HepG2 (cell line): Measurements from ENCODE around the gene KAZALD1. TPM values are rescaled to one million over a fixed set of nuclear protein-coding genes. Genes with fewer than 3 reads are reported as not detected.

Experiments used
- GATAD1 ChIP-seq: IDR thresholded peaks from 2 replicates; pipeline ENCODE4 v1.6.1; 2016; ENCODE audit warnings: missing genetic modification reagents, missing compliant biosample characterization
- GMEB1 ChIP-seq: sonication (generic); formaldehyde crosslinking; IDR thresholded peaks from 2 replicates; pipeline ENCODE4 v1.5.1; 2020; ENCODE audit warnings: missing genetic modification reagents, mild to moderate bottlenecking, borderline replicate concordance
- HOMEZ ChIP-seq: IDR thresholded peaks from 2 replicates; pipeline ENCODE4 v1.6.1; 2016; ENCODE audit warnings: low read depth
- IRF2 ChIP-seq: IDR thresholded peaks from 2 replicates; pipeline ENCODE4 v1.6.1; 2018; ENCODE audit warnings: missing genetic modification reagents, missing compliant biosample characterization
- KDM2A ChIP-seq: sonication (generic); formaldehyde crosslinking; IDR thresholded peaks from 2 replicates; pipeline ENCODE4 v1.4.0; 2020; ENCODE audit warnings: low read depth, missing genetic modification reagents, borderline replicate concordance
- MLX ChIP-seq: IDR thresholded peaks from 2 replicates; pipeline ENCODE4 v1.6.1; 2016
- MXI1 ChIP-seq: IDR thresholded peaks from 3 replicates; pipeline ENCODE4 v1.6.1; 2012; ENCODE audit warnings: low read depth, low read length, inconsistent platforms, borderline replicate concordance
- NR2F1 ChIP-seq, 2 experiments: fragments of 450-650 bp in 1 of 2; formaldehyde crosslinking in 1 of 2; IDR thresholded peaks; 2 replicates each; pipeline versions ENCODE4 v1.5.0 to v1.6.1; 2016 to 2020; ENCODE audit warnings: mild to moderate bottlenecking in 1 of 2, missing compliant biosample characterization in 1 of 2, missing genetic modification reagents in 1 of 2, moderate library complexity in 1 of 2
- NRL ChIP-seq: sonication (generic); formaldehyde crosslinking; IDR thresholded peaks from 2 replicates; pipeline ENCODE4 v1.5.0; 2020; ENCODE audit warnings: missing genetic modification reagents, mild to moderate bottlenecking, moderate library complexity, borderline replicate concordance
- PHF5A ChIP-seq: IDR thresholded peaks from one replicate; pipeline ENCODE4 v1.6.1; 2018; ENCODE audit warnings: low read depth, missing genetic modification reagents; ENCODE audit not compliant: unreplicated experiment
- RXRB ChIP-seq: IDR thresholded peaks from 2 replicates; pipeline ENCODE4 v1.6.1; 2016; ENCODE audit warnings: borderline replicate concordance, missing genetic modification reagents, missing compliant biosample characterization
- SALL2 ChIP-seq: sonication (generic); formaldehyde crosslinking; IDR thresholded peaks from 2 replicates; pipeline ENCODE4 v1.8.1; 2023; ENCODE audit warnings: mild to moderate bottlenecking, missing genetic modification reagents, inconsistent platforms
- SOX6 ChIP-seq, 2 experiments: fragments of 450-650 bp in 1 of 2; sonication (generic) in 1 of 2; formaldehyde crosslinking in 1 of 2; IDR thresholded peaks; 2 replicates each; pipeline versions ENCODE4 v1.4.0 to v1.6.1; 2017 to 2020; ENCODE audit warnings: antibody characterized with exemption in 1 of 2, mild to moderate bottlenecking in 1 of 2, missing genetic modification reagents in 1 of 2
- TFAP4 ChIP-seq: sonication (generic); IDR thresholded peaks from 2 replicates; pipeline ENCODE4 v1.6.1; 2016; ENCODE audit warnings: low read depth, borderline replicate concordance
- ZFAT ChIP-seq: sonication (generic); formaldehyde crosslinking; conservative IDR thresholded peaks from 2 replicates; pipeline ENCODE4 v1.8.1; 2023; ENCODE audit warnings: missing genetic modification reagents, inconsistent platforms
- ZFP37 ChIP-seq: sonication (generic); formaldehyde crosslinking; IDR thresholded peaks from 2 replicates; pipeline ENCODE4 v1.4.0; 2020; ENCODE audit warnings: missing genetic modification reagents, borderline replicate concordance
- ZGPAT ChIP-seq: IDR thresholded peaks from 2 replicates; pipeline ENCODE4 v1.6.1; 2016; ENCODE audit warnings: mild to moderate bottlenecking
- ZMYM4 ChIP-seq: sonication (generic); formaldehyde crosslinking; IDR thresholded peaks from 2 replicates; pipeline ENCODE4 v1.8.1; 2023; ENCODE audit warnings: mild to moderate bottlenecking, missing genetic modification reagents
- ZNF20 ChIP-seq: sonication (generic); formaldehyde crosslinking; IDR thresholded peaks from 2 replicates; pipeline ENCODE4 v1.4.0; 2020; ENCODE audit warnings: mild to moderate bottlenecking, moderate library complexity, missing genetic modification reagents
- ZNF510 ChIP-seq: sonication (generic); formaldehyde crosslinking; IDR thresholded peaks from 2 replicates; pipeline ENCODE4 v1.4.0; 2020; ENCODE audit warnings: low read depth, mild to moderate bottlenecking, missing genetic modification reagents
- ZNF556 ChIP-seq: sonication (generic); formaldehyde crosslinking; IDR thresholded peaks from 2 replicates; pipeline ENCODE4 v1.4.0; 2020; ENCODE audit warnings: mild to moderate bottlenecking, missing genetic modification reagents, borderline replicate concordance
- ZNF607 ChIP-seq: sonication (generic); formaldehyde crosslinking; IDR thresholded peaks from 2 replicates; pipeline ENCODE4 v1.5.1; 2020; ENCODE audit warnings: missing genetic modification reagents, mild to moderate bottlenecking, borderline replicate concordance
- ZNF878 ChIP-seq: sonication (generic); formaldehyde crosslinking; IDR thresholded peaks from 2 replicates; pipeline ENCODE4 v1.8.1; 2023; ENCODE audit warnings: mild to moderate bottlenecking, missing genetic modification reagents, moderate library complexity
- polyA plus RNA-seq, 8 experiments: library from polyadenylated mRNA; depleted of rRNA in 3 of 8; stranded (reverse) in 7 of 8; unstranded in 1 of 8; fragments of >200 nt; fragmentation: Illumina TruSeq in 4 of 8; extraction: Trizol in 4 of 8; gene quantifications; 2 replicates each; pipeline versions ENCODE4 v1.2.1 to v1.2.3, GENCODE V29; 2011 to 2016; ENCODE audit warnings: low read depth in 4 of 8, missing spikeins in 1 of 8, mixed read lengths in 1 of 8; ENCODE audit not compliant: insufficient read depth in 1 of 8
- total RNA-seq, 5 experiments: library from RNA; depleted of rRNA; stranded (reverse); fragments of >200 nt; fragmentation: Illumina TruSeq; extraction: Trizol; gene quantifications; 2 replicates each; pipeline ENCODE4 v1.2.3, GENCODE V29; 2016; ENCODE audit warnings: low read depth in 1 of 5

The KAZALD1 gene
- total and polyA plus RNA-seq, 2 of the 13 experiments (the other 11 are each of a cell fraction or from before 2014, with no cell fraction given), result 16.7 to 27.7 TPM

- 0 out of 2 replicates have a peak, but pooled peaks have one; percentile 40 for TF ChIP-seq TFAP4
- peak; percentile 63; the same call in 1 of the 2 replicates for TF ChIP-seq ZNF878 (CRISPR knock-in tag)
- no peak for TF ChIP-seq PHF5A (CRISPR knock-in tag)
- peak; percentile 82; the same call in 1 of the 3 replicates for TF ChIP-seq MXI1
- peak; percentile 80 for TF ChIP-seq ZGPAT (CRISPR knock-in tag)
- no peak; the same call in 1 of the 2 replicates for TF ChIP-seq NRL
- no peak for TF ChIP-seq MLX
- no peak for TF ChIP-seq SOX6 (IDR thresholded peaks at IDR 0.05)
- TF ChIP-seq SOX6 (CRISPR knock-in tag; IDR thresholded peaks at IDR 0.05), result peak; percentile 2; the same call in 1 of the 2 replicates
- peak; percentile 72 for TF ChIP-seq KDM2A (CRISPR knock-in tag)
- no peak for TF ChIP-seq ZNF510 (CRISPR knock-in tag)
- TF ChIP-seq RXRB (CRISPR knock-in tag), result peak; percentile 45; the same call in 1 of the 2 replicates
- TF ChIP-seq HOMEZ (CRISPR knock-in tag), result no peak
- TF ChIP-seq GATAD1, result peak; percentile 64
- TF ChIP-seq ZMYM4 (CRISPR knock-in tag), result peak; percentile 32; the same call in 1 of the 2 replicates
- no peak for TF ChIP-seq ZFAT (CRISPR knock-in tag)
- peak; percentile 60; the same call in 1 of the 2 replicates for TF ChIP-seq ZNF607 (CRISPR knock-in tag)
- 0 out of 2 replicates have a peak, but pooled peaks have one; percentile 44 for TF ChIP-seq SALL2 (CRISPR knock-in tag)
- 0 out of 2 replicates have a peak, but pooled peaks have one; percentile 16 for TF ChIP-seq IRF2 (CRISPR knock-in tag)
- TF ChIP-seq NR2F1 (CRISPR knock-in tag; IDR thresholded peaks at IDR 0.05), result peak in 1 of 2 experiments; percentile 16; a peak in 1 of 4 replicates
- no peak for TF ChIP-seq ZFP37 (CRISPR knock-in tag)
- TF ChIP-seq ZNF556 (CRISPR knock-in tag), result no peak; the same call in 1 of the 2 replicates
- no peak for TF ChIP-seq ZNF20 (CRISPR knock-in tag)
- 0 out of 2 replicates have a peak, but pooled peaks have one; percentile 53 for TF ChIP-seq GMEB1 (CRISPR knock-in tag)
Measured at GRCh38 chr10:101042667-101043362, 19.0 kb upstream of the KAZALD1 start (continued).
